Gastroesophageal sphincter (tissue), 4 donors: ENCODE data around the gene DCTN1. TPM values are rescaled to one million over a fixed set of nuclear protein-coding genes. Genes with fewer than 3 reads are reported as not detected.

Source experiments
- ATAC-seq: fragments of 150-250 bp; one replicate; pipeline ENCODE4 v1.9.1; 2016; ENCODE audit warnings: mild to moderate bottlenecking, moderate library complexity
- H3K27ac ChIP-seq, 4 donors: fragments of 200-600 bp; sonication (generic) in 3 of 4; 1 replicate in 3 of 4; 2 replicates in 1 of 4; pipeline ENCODE4 v1.5.1; 2016 to 2019
- H3K27me3 ChIP-seq: fragments of 200-600 bp; sonication (generic); one replicate; pipeline ENCODE4 v1.5.1; 2019
- H3K36me3 ChIP-seq, 2 donors: fragments of 200-600 bp; sonication (generic); one replicate each; pipeline ENCODE4 v1.5.1; 2019; ENCODE audit warnings: control low read depth in 1 of 2
- H3K4me1 ChIP-seq, 3 donors: fragments of 200-600 bp; sonication (generic); 1 replicate in 2 of 3; 2 replicates in 1 of 3; pipeline ENCODE4 v1.5.1; 2016 to 2019; ENCODE audit warnings: control low read depth in 2 of 3
- H3K4me3 ChIP-seq, 2 donors: fragments of 200-600 bp; sonication (generic); one replicate each; pipeline ENCODE4 v1.5.1; 2019; ENCODE audit warnings: mild to moderate bottlenecking in 1 of 2, moderate library complexity in 1 of 2
- H3K9me3 ChIP-seq, 3 donors: fragments of 200-600 bp; sonication (generic); one replicate each; pipeline ENCODE4 v1.5.1; 2017 to 2019; ENCODE audit warnings: control low read depth in 2 of 3
- CTCF ChIP-seq, 4 experiments: fragments of 200-600 bp in 2 of 4; fragments of 450-650 bp in 2 of 4; sonication (generic) in 1 of 4; IDR thresholded peaks; one replicate each; pipeline ENCODE4 v1.5.1; 2017 to 2019; ENCODE audit warnings: antibody characterized with exemption in 4 of 4, mild to moderate bottlenecking in 2 of 4, moderate library complexity in 2 of 4
- EP300 ChIP-seq: sonication (generic); formaldehyde crosslinking; IDR thresholded peaks from one replicate; pipeline ENCODE4 v1.6.1; 2017; ENCODE audit warnings: antibody characterized with exemption, mild to moderate bottlenecking
- POLR2A ChIP-seq, 2 donors: fragments of 450-650 bp; IDR thresholded peaks; one replicate each; pipeline ENCODE4 v1.6.1; 2017; ENCODE audit warnings: antibody characterized with exemption in 2 of 2, mild to moderate bottlenecking in 2 of 2, moderate library complexity in 1 of 2
- POLR2AphosphoS5 ChIP-seq: sonication (generic); formaldehyde crosslinking; IDR thresholded peaks from one replicate; pipeline ENCODE4 v1.6.1; 2017; ENCODE audit warnings: antibody characterized with exemption
- WGBS, 2 donors: methylation state at CpG; one replicate each; pipeline ENCODE4 v1.1.5; 2018; ENCODE audit warnings: low coverage in 1 of 2; 5-methylcytosine and 5-hydroxymethylcytosine counted together
- small RNA-seq, 4 donors: library from RNA; depleted of rRNA; stranded (forward); fragments of <200 nt; gene quantifications; one replicate each; pipeline ENCODE3, GENCODE V24; 2016
- total RNA-seq, 4 donors: library from RNA; depleted of rRNA; stranded (reverse); fragments of >200 nt; gene quantifications; one replicate each; pipeline ENCODE4 v1.1.0, GENCODE V29; 2016

DCTN1 gene
- total RNA-seq, 4 donors from 2014 or later, result 132 to 197 (median 170) TPM

GRCh38 chr2:74316627-74317295, 63.4 kb downstream of the DCTN1 start:
- H3K27ac ChIP-seq, result no peak overlapping the region
- H3K27me3 ChIP-seq, result no peaks in the 10 kb centered on the region
- H3K36me3 ChIP-seq, result peaks cover 0 to 35% of the 10 kb centered on the region in 2 donors
- ATAC-seq, result no peak
- no peaks in the 10 kb centered on the region for H3K9me3 ChIP-seq
- no peak overlapping the region for H3K4me3 ChIP-seq
- H3K4me1 ChIP-seq, result no peaks in the 10 kb centered on the region
- WGBS, 2 donors, result 66 to 76% methylated on average over 5 to 6 of the region's 6 CpGs
- TF ChIP-seq EP300 (no peak), POLR2A (IDR thresholded peaks at IDR 0.05) (no peak), CTCF (IDR thresholded peaks at IDR 0.05) (no peak), POLR2AphosphoS5 (no peak)

GRCh38 chr2:74314107-74314506, 66.0 kb downstream of the DCTN1 start:
- H3K9me3 ChIP-seq, result no peaks in the 10 kb centered on the region
- H3K4me1 ChIP-seq, result no peaks in the 10 kb centered on the region
- ATAC-seq, result no peak
- H3K27me3 ChIP-seq, result no peaks in the 10 kb centered on the region
- TF ChIP-seq EP300, result no peak
- TF ChIP-seq CTCF (IDR thresholded peaks at IDR 0.05), result no peak
- TF ChIP-seq POLR2A (IDR thresholded peaks at IDR 0.05), result no peak
- TF ChIP-seq POLR2AphosphoS5, result no peak
- WGBS, 2 donors, result 58 to 67% methylated on average over 2 to 3 of the region's 5 CpGs
- peaks cover 0 to 28% of the 10 kb centered on the region in 2 donors for H3K36me3 ChIP-seq
- H3K27ac ChIP-seq, result no peak overlapping the region
- no peak overlapping the region for H3K4me3 ChIP-seq

- WGBS, 2 donors, result 86 to 100% methylated on average over 1 of the region's 2 CpGs
- H3K9me3 ChIP-seq, result no peaks in the 10 kb centered on the region
- H3K36me3 ChIP-seq, result peaks cover 0 to 28% of the 10 kb centered on the region in 2 donors
- no peaks in the 10 kb centered on the region for H3K27me3 ChIP-seq
- H3K4me3 ChIP-seq, result no peak overlapping the region
- ATAC-seq, result no peak
- no peak for TF ChIP-seq POLR2AphosphoS5
- TF ChIP-seq EP300, result no peak
- no peak for TF ChIP-seq CTCF (IDR thresholded peaks at IDR 0.05)
- TF ChIP-seq POLR2A (IDR thresholded peaks at IDR 0.05), result no peak
- H3K4me1 ChIP-seq, result no peaks in the 10 kb centered on the region
- no peak overlapping the region for H3K27ac ChIP-seq
Measured at GRCh38 chr2:74313497-74313896, 66.6 kb downstream of the DCTN1 start.

- TF ChIP-seq CTCF (IDR thresholded peaks at IDR 0.05), result no peak
- TF ChIP-seq EP300, result no peak
- no peak for TF ChIP-seq POLR2AphosphoS5
- TF ChIP-seq POLR2A (IDR thresholded peaks at IDR 0.05), result no peak
- Histone ChIP-seq H3K4me3 (no peak overlapping the region), H3K36me3 (peaks cover 0 to 28% of the 10 kb centered on the region in 2 donors), H3K4me1 (no peaks in the 10 kb centered on the region), H3K27me3 (no peaks in the 10 kb centered on the region), H3K27ac (no peak overlapping the region), H3K9me3 (no peaks in the 10 kb centered on the region)
- no peak for ATAC-seq
Measured at GRCh38 chr2:74312913-74313312, 67.2 kb downstream of the DCTN1 start.

Small RNAs within 50 kb of the gene (small RNA-seq; reads per million reads assigned to genes)
- gene RNU6-542P, result 0 reads per million in 4 donors
- 0 reads per million in 4 donors for gene TAF13P2

Other genes starting within 250 kb of the DCTN1 start
- gene BOLA3, start 232.4 kb downstream of the DCTN1 start, total RNA-seq, result 10 to 100 TPM; 15.5 to 43.1 (median 30.5) TPM
- 100 to 1,000 TPM; 115 to 185 (median 133) TPM for gene MOB1A, start 201.4 kb downstream of the DCTN1 start, total RNA-seq
- 100 to 1,000 TPM in 1 of 4 donors, 10 to 100 TPM in 3; 20.9 to 110 (median 34.5) TPM for gene MTHFD2, start 181.7 kb downstream of the DCTN1 start, total RNA-seq
- gene SLC4A5, start 36.9 kb downstream of the DCTN1 start, total RNA-seq, result 1 to 10 TPM; 1.8 to 9.4 (median 5.0) TPM
- gene C2orf81, start 41.3 kb upstream of the DCTN1 start, total RNA-seq, result 1 to 10 TPM in 3 of 4 donors, under 1 TPM in 1; 0.62 to 1.4 (median 1.2) TPM
- gene WDR54, start 41.4 kb upstream of the DCTN1 start, total RNA-seq, result 10 to 100 TPM in 1 of 4 donors, 1 to 10 TPM in 3; 4.2 to 12.4 (median 8.8) TPM
- 10 to 100 TPM; 10.9 to 17.3 (median 14.0) TPM for gene RTKN, start 61.6 kb upstream of the DCTN1 start, total RNA-seq
- 10 to 100 TPM; 14.3 to 26.4 (median 19.2) TPM for gene INO80B, start 74.8 kb upstream of the DCTN1 start, total RNA-seq
- gene WBP1, start 78.1 kb upstream of the DCTN1 start, total RNA-seq, result 10 to 100 TPM; 44.2 to 91.5 (median 47.0) TPM
- 10 to 100 TPM; 26.1 to 34.2 (median 29.3) TPM for gene MOGS, start 85.1 kb upstream of the DCTN1 start, total RNA-seq
- gene MRPL53, start 92.4 kb upstream of the DCTN1 start, total RNA-seq, result 10 to 100 TPM; 18.0 to 76.7 (median 30.2) TPM
- 10 to 100 TPM in 3 of 4 donors, 1 to 10 TPM in 1; 7.3 to 41.6 (median 13.7) TPM for gene CCDC142, start 102.7 kb upstream of the DCTN1 start, total RNA-seq
- gene TTC31, start 102.8 kb upstream of the DCTN1 start, total RNA-seq, result 10 to 100 TPM; 16.5 to 27.2 (median 19.5) TPM
- gene LBX2, start 119.3 kb upstream of the DCTN1 start, total RNA-seq, result under 1 TPM in 2 of 4 donors, not detected in 2; 0.40 to 0.58 TPM
- 10 to 100 TPM in 3 of 4 donors, 1 to 10 TPM in 1; 9.6 to 24.0 (median 18.2) TPM for gene PCGF1, start 127.4 kb upstream of the DCTN1 start, total RNA-seq
- gene TLX2, start 134.1 kb upstream of the DCTN1 start, total RNA-seq, result under 1 TPM in 2 of 4 donors, not detected in 2; 0.27 to 0.94 TPM
- not detected for gene DQX1, start 145.9 kb upstream of the DCTN1 start, total RNA-seq
- gene AUP1, start 149.4 kb upstream of the DCTN1 start, total RNA-seq, result 10 to 100 TPM; 62.7 to 92.1 (median 86.2) TPM
- 10 to 100 TPM; 25.0 to 37.6 (median 29.1) TPM for gene HTRA2, start 149.6 kb upstream of the DCTN1 start, total RNA-seq
- gene LOXL3, start 173.6 kb upstream of the DCTN1 start, total RNA-seq, result 10 to 100 TPM in 1 of 4 donors, 1 to 10 TPM in 3; 7.2 to 13.2 (median 8.6) TPM
- gene DOK1, start 174.4 kb upstream of the DCTN1 start, total RNA-seq, result 10 to 100 TPM; 16.3 to 28.8 (median 19.5) TPM